GM19351 (cell line): Measurements from ENCODE around the gene FSTL3.

Source experiments
- ATAC-seq: cut with Tn5 transposase; IDR thresholded peaks from one replicate; pipeline ENCODE4 v1.9.1; 2021; ENCODE audit warnings: mild to moderate bottlenecking, moderate library complexity; ENCODE audit not compliant: unreplicated experiment

Gene FSTL3

GRCh38 chr19:644789-645188 is 31.4 kb upstream of the FSTL3 start:
- no peak for ATAC-seq

DNA sequence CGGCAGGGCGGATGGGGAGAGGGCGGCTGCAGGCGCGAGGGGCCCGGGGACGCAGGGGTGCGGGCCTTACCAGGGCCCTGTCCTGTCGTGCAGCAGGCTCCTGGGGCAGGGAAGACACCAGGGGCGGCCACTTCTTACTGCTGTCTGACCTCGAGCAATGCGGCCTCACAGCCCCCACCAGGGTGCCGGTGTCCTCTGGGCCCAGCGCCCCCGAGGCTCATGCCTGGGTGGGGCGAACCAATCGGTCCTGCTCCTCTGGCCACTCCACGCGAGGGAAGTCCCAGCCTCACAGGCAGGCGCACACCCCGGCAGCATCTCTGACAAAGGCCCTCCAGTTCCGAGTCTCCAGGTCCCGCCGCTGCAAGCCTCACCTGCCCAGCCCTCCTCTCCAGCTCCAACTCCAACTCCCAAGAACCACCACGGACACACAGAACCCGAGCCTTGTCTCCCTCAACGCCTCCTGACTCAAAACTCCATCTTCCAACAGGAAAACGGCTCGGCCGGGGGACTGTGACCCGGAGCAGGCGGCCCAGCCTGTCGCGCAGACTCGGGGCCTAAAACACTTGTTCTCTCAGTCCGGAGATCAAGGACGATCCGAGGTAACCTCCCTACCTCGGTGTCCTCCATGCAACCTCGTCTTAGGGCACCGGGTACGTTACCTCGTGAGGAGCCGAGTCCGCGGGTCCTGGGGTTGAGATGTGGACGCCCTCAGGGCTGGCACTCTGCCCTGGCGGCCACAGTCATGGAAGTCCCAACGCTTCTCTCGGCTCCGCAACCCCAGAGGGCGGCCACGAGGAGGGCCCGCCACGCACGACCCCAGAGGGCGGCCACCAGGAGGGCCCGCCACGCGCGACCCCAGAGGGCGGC is 30.0 kb upstream of the FSTL3 start:
- no peak for ATAC-seq

DNA sequence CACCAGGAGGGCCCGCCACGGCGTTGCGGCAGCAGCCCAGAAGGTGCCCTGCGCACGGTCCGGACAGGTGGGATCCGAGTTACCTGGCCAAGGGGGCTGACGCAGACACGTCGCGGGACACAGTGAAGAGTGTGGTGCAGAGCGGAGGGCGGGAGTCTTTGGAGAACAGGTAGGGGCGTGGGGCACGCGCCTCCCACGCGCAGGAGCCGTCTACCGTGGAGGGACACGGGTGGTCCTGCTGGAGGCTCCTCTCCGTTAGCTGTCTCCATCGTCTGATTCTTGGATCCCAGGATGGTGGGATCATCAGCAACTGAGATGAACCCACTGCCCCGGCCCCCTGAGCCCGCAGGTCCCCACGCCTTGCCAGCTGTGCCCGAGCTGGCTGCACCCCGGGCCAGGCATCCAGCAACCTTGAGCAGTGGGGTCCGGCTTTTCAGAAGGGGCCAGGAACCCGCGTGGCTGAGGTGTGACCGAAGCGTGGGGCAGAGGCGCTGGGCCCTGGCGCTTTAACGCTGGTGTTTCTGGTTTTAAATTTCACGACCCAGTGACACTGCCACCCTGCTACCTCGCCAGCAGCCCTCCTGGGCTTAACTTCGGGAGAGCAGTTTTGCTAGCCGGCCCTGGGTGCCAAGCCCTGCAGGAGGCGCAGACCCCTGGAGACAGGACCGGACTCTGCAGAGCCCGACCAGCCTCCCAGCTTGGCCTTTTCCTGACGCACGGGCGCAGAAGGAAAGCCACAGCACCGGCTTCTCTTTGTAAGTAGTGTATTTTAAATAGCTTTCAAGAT is 29.2 kb upstream of the FSTL3 start:
- ATAC-seq: no peak

GRCh38 chr19:647566-648284 is 28.5 kb upstream of the FSTL3 start:
- no peak for ATAC-seq

- no peak for ATAC-seq
These were observed 27.9 kb upstream of the FSTL3 start for GRCh38 chr19:648305-648704.

DNA sequence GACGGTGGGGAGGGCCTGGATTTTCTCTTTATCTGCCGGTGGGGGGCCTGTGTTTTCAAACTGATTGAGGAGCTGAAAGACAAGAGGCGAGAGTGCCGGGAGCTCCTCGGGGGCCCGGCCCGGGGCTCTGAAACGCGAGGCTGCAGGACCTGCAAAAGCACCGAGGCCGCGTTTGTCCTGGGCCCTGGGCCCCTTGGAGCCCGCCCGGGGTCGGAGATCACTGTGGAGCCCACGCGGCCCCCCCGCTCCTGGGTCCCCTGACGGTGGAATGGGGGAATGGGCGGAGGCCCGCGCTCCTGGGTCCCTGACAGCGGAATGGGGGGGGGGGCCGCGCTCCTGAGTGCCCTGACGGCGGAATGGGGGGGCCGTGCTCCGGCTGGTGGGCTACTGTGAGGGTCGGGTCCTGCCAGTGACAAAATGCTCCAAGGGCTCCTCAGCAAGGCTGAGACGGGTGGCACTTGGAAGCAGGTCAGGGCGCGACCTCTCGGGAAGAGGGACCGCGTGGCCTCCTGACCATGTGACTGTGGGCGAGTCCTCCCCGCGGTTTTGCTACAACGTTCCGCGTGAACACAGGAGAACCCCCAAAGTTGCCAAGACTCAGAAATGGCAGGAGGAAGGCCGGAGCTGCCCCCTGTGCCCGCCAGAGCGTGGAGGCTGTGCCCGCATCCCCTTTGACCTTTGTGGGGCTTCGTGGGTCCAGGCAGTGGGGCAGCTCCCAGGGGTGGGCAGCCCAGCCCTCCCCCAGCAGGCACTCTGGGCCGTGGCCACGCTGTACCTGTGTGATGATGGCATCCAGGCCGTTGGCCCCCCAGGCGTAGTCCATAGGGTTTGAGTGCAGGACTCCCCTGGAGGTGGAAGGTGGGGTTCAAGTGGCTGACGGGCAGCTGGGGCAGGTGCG is 27.0 kb upstream of the FSTL3 start:
- no peak for ATAC-seq

DNA sequence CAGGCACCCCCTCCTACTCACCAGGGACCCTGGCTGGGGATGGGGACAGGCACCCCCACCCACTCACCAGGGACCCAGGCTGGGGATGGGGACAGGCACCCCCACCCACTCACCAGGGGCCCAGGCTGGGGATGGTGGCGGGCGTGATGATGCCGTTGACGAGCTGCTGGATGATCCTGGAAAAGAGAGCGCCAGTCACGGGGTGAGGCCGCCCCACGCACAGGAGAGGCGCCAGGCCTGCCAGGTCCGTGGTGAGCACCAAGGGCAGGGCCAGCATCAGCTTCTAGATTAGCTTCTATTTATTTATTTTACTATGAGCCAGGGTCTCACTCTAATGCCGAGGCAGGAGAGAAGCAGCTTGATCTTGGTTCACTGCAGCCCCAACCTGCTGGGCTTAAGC is 26.1 kb upstream of the FSTL3 start:
- no peak for ATAC-seq

GRCh38 chr19:651114-651818 is 24.9 kb upstream of the FSTL3 start:
- ATAC-seq: no peak

DNA sequence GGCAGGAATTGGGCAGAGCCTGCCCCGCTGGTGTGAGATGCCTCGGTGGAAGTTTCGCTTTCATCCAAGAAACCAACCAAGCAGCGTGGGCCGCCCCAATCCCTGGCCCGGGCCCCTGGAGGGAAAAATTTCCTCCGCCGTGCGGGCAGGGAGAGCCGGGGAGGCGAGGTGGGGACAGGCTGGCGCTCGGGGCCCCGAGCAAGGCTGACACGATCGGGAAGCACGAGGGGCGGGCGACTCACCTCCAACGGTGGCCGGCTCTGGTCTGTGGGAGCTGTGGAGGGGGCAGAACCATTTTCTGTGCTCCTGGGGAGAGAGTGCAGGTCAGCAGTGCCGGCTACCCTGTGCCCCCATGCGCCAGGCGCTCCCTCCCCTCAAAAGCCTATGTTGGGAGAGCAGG is 24.2 kb upstream of the FSTL3 start:
- no peak for ATAC-seq

DNA sequence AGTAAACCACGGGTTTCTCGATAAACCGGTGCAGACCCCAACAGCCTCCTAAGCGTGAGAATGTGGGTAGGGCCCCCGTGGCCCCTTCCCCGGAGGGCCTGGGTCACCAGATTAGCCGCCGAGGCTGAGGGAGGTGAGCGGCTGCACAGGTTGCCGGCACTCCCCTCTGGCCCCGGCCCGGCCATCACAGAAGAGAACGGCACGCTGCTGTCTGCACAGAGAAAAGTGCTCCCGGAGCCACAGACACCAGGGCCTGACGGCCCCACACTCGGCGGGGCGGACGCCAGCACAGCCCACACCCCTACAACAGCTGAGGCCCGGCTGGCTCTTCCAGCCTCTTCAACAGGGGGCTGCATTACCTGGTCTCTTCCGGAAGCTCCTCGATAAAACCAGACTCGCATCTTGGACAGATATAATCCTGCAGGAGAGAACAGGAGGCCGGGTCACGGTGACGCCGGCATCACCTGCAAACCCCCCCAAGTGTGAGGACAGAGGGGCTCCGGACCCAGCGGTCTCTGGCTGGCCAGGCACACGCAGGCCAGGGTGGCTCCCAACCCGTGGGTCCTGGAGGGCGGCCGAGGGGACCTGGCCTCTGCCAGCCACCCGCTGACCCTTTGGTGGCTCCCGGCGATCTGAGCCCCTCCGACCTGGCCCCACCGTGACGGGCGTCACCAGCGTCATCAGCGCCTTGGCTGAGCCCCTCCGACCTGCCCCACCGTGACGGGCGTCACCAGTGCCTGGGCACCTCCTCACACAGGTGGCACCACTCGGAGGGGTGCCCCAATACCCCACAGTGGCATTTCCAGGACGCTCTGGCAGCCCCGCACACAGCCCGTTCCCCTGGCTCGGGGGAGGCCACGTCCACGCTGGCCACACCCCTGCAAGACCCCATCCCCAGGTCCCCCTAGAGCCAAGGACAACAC is 23.5 kb upstream of the FSTL3 start:
- no peak for ATAC-seq

GRCh38 chr19:653425-653824 is 22.8 kb upstream of the FSTL3 start:
- no peak for ATAC-seq

GRCh38 chr19:655691-656090 is 20.5 kb upstream of the FSTL3 start:
- ATAC-seq: no peak

- no peak for ATAC-seq
These were observed 19.2 kb upstream of the FSTL3 start for GRCh38 chr19:656751-657559.

- no peak for ATAC-seq
These were observed 18.6 kb upstream of the FSTL3 start for GRCh38 chr19:657611-658010.

- no peak for ATAC-seq
These were observed 17.9 kb upstream of the FSTL3 start for GRCh38 chr19:658059-658839.

GRCh38 chr19:658916-659839 is 17.0 kb upstream of the FSTL3 start:
- ATAC-seq: no peak
